Fibroblast of pulmonary artery (primary cell): ENCODE measurements around the gene GUK1.

ENCODE experiments used
- DNase-seq: peaks from one replicate; pipeline ENCODE4 v3.0.0-alpha.2; 2010; ENCODE audit warnings: low read depth
- H3K4me3 ChIP-seq: replicated peaks from 2 replicates; pipeline ENCODE4 v1.5.1; 2011; ENCODE audit warnings: low read depth, mild to moderate bottlenecking, control low read depth, low read length, moderate library complexity
- TF ChIP-seq, protein P1 (sequence below): IDR thresholded peaks from 2 replicates; pipeline ENCODE4 v1.5.1; 2011; ENCODE audit warnings: mild to moderate bottlenecking, control low read depth, low read length, inconsistent platforms; ENCODE audit errors: missing control alignments

GUK1 gene

DNA sequence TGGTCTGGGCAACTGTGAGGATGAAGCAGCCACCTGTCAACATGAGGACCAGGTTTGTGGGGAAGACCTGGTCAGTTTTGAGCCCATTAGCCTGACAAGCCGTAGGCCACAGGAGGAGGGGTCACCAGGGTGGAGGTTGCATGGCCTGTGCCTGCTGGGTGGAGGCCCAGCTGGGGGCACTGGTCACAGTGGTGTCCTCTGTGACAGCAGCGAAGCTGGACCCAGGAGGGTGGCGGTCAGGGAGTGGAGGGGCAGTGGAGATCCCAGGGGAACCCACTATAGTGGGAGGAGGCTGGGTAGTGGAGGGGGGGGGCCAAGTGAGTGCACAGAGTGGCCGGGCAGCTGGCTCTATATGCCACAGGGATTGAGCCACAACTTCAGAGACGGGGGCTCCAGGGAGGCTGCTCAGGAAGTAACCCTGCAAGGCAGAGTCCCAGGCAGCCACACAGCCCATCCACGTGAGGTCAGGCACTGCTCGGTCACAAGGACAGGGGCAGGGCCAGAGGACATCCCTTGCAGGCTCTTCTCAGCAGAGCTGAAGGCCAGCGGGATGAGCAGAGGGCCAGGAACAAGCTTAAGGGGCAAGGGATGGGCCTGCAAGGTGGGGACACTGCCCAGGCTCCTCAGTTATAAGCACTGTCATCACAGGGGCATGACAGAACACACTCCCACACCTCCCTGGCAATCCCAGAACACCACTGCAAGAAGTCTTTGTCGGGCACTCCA, 34.6 kb upstream of the GUK1 start:
- no peak for DNase-seq

DNA sequence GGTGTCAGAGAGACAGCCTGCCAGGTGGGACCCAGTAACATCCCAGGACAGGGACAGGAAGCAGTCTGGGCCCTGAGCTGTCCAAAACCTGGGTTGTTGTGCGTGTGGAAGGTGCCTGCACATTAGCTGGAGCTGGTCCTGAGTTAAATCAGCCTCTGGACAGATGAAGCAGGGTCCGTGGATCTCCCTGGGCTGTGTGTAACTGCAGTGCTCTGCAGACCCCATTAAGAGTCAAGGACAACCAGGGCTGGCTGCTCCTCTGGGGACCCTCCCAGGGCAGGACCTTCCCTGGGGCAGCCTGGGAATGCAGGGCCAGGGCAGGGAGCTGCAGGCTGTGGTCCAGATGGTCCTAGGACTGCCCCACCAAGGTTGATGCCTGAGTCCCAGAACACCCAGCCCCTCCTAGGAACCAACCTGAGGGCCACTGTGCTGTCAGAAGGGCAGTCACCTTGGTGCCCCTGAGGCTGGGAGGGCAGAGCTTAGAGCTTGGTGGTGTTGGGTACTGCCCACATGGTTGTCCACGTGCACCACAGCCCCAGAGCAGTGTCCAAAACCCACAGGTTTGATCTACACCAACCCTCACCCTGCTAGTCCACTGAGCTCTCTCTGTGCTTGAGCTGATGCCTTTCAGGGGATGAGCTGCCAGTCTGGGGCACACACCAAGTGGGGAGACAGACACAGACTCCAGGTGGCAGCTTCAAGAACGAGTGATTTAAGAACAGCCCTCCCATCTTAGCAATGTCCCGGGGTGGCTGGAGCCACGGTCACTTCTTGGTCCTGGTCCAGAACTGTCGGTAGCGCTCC, 33.9 kb upstream of the GUK1 start:
- no peak overlapping the region for H3K4me3 ChIP-seq
- TF ChIP-seq, protein P1, sequence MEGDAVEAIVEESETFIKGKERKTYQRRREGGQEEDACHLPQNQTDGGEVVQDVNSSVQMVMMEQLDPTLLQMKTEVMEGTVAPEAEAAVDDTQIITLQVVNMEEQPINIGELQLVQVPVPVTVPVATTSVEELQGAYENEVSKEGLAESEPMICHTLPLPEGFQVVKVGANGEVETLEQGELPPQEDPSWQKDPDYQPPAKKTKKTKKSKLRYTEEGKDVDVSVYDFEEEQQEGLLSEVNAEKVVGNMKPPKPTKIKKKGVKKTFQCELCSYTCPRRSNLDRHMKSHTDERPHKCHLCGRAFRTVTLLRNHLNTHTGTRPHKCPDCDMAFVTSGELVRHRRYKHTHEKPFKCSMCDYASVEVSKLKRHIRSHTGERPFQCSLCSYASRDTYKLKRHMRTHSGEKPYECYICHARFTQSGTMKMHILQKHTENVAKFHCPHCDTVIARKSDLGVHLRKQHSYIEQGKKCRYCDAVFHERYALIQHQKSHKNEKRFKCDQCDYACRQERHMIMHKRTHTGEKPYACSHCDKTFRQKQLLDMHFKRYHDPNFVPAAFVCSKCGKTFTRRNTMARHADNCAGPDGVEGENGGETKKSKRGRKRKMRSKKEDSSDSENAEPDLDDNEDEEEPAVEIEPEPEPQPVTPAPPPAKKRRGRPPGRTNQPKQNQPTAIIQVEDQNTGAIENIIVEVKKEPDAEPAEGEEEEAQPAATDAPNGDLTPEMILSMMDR: no peak
- DNase-seq: no peak

More for the DNA sequence above, 34.6 kb upstream of the GUK1 start:
- TF ChIP-seq, protein P1: no peak
- H3K4me3 ChIP-seq: no peak overlapping the region

DNA sequence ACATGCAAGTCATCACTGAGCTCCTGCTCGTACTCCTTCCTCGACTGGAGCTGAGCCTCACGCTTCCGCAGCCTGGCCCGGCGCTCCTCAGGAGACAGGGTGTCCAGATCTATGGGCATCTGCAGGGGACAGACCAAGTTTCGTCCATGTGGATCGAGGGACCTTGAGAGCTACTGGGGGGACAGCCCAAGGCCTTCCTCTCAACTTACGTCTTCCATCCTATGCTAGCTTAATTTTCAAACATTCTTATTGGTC, 33.4 kb upstream of the GUK1 start:
- no peak overlapping the region for H3K4me3 ChIP-seq
- TF ChIP-seq, protein P1: no peak
- DNase-seq: no peak

DNA sequence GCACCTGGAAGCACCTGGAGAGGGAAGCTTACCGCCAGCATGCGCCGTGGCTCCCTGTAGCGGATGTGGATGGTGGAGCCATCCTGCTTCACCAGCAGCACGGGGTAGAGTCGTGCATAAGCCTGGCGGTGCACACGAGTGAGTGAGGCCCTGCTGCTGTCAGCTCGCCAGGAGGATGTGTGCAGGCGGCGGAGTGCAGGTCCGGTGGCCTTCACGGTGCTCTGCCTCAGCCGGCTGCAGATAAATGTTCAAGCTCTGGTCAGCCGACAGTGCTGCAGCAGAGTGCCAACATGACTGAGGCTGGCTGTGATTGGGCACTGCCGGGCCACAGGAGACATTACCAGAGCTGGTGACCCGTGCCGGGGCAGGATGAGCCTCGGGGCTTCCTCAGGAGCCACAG, 32.4 kb upstream of the GUK1 start:
- TF ChIP-seq, protein P1: no peak
- H3K4me3 ChIP-seq: no peak overlapping the region
- DNase-seq: no peak

DNA sequence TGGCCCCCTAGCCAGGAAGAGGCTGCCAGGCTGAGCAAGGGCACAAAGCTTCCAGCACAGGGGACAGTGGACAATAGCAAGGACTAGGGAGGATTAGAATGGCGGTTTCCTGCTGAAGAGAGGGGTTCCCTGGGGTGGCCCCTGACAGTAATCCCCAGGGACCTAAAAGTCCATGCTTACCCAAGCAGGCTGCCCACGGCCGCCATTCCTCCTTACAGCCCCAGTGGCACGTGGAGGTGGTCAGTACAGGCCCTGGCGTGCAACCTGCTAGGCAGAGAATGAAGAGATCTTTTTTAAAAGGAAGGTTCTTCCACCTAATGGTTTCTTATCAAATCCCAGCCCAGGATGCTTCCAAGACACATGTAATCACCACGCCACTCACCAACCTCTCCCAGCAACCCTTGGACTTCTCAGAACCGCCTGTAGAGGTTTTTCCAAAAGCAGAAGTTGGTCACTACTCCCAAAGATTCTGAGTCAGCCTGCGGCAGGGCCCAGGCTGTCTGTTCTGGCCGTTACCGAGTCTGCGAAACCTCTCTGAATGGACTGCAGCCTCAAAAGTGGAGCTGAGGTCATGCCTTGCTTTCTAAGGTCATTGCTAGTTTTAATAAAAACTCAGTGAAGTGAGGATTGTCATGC, 31.9 kb upstream of the GUK1 start:
- DNase-seq: no peak
- TF ChIP-seq, protein P1: no peak
- H3K4me3 ChIP-seq: peak overlapping the region; percentile 95

DNA sequence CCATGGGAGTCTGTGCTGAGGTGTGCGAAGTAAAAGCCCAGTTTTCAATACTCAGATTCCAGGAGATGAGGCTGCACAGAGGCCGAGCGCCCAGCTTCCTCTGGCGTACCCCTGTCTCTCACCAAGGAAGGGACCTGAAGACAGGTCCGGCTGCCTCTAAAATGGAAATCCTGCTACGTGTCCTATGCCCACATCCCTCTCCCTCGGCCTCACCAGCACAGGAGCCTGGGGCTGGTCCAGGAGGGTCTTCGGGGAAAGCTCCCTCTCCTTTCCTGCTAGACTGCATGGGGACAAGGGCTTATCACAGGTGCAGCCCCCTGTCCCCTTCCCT, 31.4 kb upstream of the GUK1 start:
- DNase-seq: no peak

More for the DNA sequence above, 31.4 kb upstream of the GUK1 start:
- TF ChIP-seq, protein P1: no peak
- H3K4me3 ChIP-seq: peak overlapping the region; percentile 95
